HL-60 (cell line): ENCODE data around the gene UBE2E2.

Experiments used
- DNase-seq, 2 experiments: peaks; one replicate each; pipeline ENCODE4 v3.0.0-alpha.2; 2010 to 2020; ENCODE audit warnings: low read depth in 1 of 2, low spot score in 1 of 2
- H3K27ac ChIP-seq: fragments of 250-450 bp; sonication (Bioruptor Pico); replicated peaks from 2 replicates; pipeline ENCODE4 v1.5.1; 2020; ENCODE audit warnings: mild to moderate bottlenecking, moderate library complexity
- H3K27me3 ChIP-seq: fragments of 250-450 bp; sonication (Bioruptor Pico); 2 replicates; pipeline ENCODE4 v1.5.1; 2021; ENCODE audit warnings: mild to moderate bottlenecking, moderate library complexity; ENCODE audit not compliant: insufficient read depth, poor library complexity, severe bottlenecking
- H3K4me3 ChIP-seq: replicated peaks from 2 replicates; pipeline ENCODE4 v1.5.1; 2011; ENCODE audit warnings: mild to moderate bottlenecking, control low read depth, low read length; ENCODE audit not compliant: insufficient read depth
- CTCF ChIP-seq: IDR thresholded peaks from one replicate; pipeline ENCODE4 v1.5.1; 2011; ENCODE audit warnings: low read length, control low read depth, inconsistent platforms; ENCODE audit not compliant: insufficient read depth
- GABPA ChIP-seq: IDR thresholded peaks from 2 replicates; pipeline ENCODE4 v1.6.1; 2012; ENCODE audit warnings: low read depth
- POLR2AphosphoS5 ChIP-seq: IDR thresholded peaks from 2 replicates; pipeline ENCODE4 v1.6.1; 2012; ENCODE audit warnings: low read depth
- REST ChIP-seq: IDR thresholded peaks from 2 replicates; pipeline ENCODE4 v1.6.1; 2012; ENCODE audit warnings: low read depth; ENCODE audit not compliant: insufficient replicate concordance
- SPI1 ChIP-seq: IDR thresholded peaks from 2 replicates; pipeline ENCODE4 v1.6.1; 2012; ENCODE audit warnings: low read depth, mild to moderate bottlenecking, borderline replicate concordance

UBE2E2 gene

GRCh38 chr3:23546181-23546580 lies 343.1 kb downstream of the UBE2E2 start:
- TF ChIP-seq GABPA (no peak), CTCF (no peak), REST (no peak), SPI1 (no peak), POLR2AphosphoS5 (no peak)
- no peak overlapping the region for H3K27ac ChIP-seq
- H3K4me3 ChIP-seq = no peak overlapping the region
- H3K27me3 ChIP-seq = no peaks in the 10 kb centered on the region
- DNase-seq = no peak

- Histone ChIP-seq H3K27me3 (no peaks in the 10 kb centered on the region), H3K4me3 (no peak overlapping the region), H3K27ac (no peak overlapping the region)
- no peak for DNase-seq
- no peak for TF ChIP-seq POLR2AphosphoS5
- TF ChIP-seq SPI1 = no peak
- TF ChIP-seq GABPA = no peak
- no peak for TF ChIP-seq CTCF
Measured at GRCh38 chr3:23547905-23548650, 345.0 kb downstream of the UBE2E2 start.

- Histone ChIP-seq H3K27ac (no peak overlapping the region), H3K27me3 (no peaks in the 10 kb centered on the region), H3K4me3 (no peak overlapping the region)
- TF ChIP-seq CTCF (no peak), POLR2AphosphoS5 (no peak), GABPA (no peak), REST (no peak), SPI1 (no peak)
- DNase-seq = no peak
Measured at GRCh38 chr3:23548706-23549105, 345.6 kb downstream of the UBE2E2 start.
